Erythroblast (primary cell): ENCODE data around the gene CUX1.
A peak's percentile ranks its signal among the peaks of the same experiment; 100 is the strongest.

Experiments
- DNase-seq, 2 experiments: peaks; one replicate each; lab custom pipeline; 2025; lab: John Stamatoyannopoulos, UW
- GATA1 ChIP-seq: IDR thresholded peaks from 2 replicates; pipeline ENCODE4 v1.6.1; 2011; ENCODE audit warnings: low read depth, mild to moderate bottlenecking, control low read depth, low read length, moderate library complexity
- POLR2A ChIP-seq: IDR thresholded peaks from 2 replicates; pipeline ENCODE4 v1.6.1; 2011; ENCODE audit warnings: mild to moderate bottlenecking, low read length

CUX1 gene

GRCh38 chr7:102069931-102070629 lies 252.7 kb downstream of the CUX1 start:
- no peak for TF ChIP-seq GATA1
- no peak for TF ChIP-seq POLR2A

GRCh38 chr7:102072003-102072402 lies 254.6 kb downstream of the CUX1 start:
- DNase-seq = no peak
- TF ChIP-seq POLR2A = no peak

More at GRCh38 chr7:102069931-102070629, 252.7 kb downstream of the CUX1 start:
- no peak for DNase-seq

- TF ChIP-seq POLR2A = no peak
- no peak for TF ChIP-seq GATA1
- DNase-seq = no peak
These were observed 255.3 kb downstream of the CUX1 start for GRCh38 chr7:102072636-102073209.

GRCh38 chr7:102073931-102074880 lies 256.8 kb downstream of the CUX1 start:
- no peak for TF ChIP-seq POLR2A
- TF ChIP-seq GATA1 = no peak
- DNase-seq = no peak

- TF ChIP-seq POLR2A (no peak), GATA1 (no peak)
- DNase-seq = no peak
These were observed 257.7 kb downstream of the CUX1 start for GRCh38 chr7:102075126-102075525.

GRCh38 chr7:102075553-102076135 lies 258.2 kb downstream of the CUX1 start:
- DNase-seq = no peak
- TF ChIP-seq POLR2A = no peak
- no peak for TF ChIP-seq GATA1

- no peak for DNase-seq
- TF ChIP-seq GATA1 (no peak), POLR2A (no peak)
These were observed 259.7 kb downstream of the CUX1 start for GRCh38 chr7:102077081-102077480.

- peak; percentile 10 to 18 for DNase-seq
- TF ChIP-seq POLR2A (no peak), GATA1 (no peak)
These were observed 262.0 kb downstream of the CUX1 start for GRCh38 chr7:102079140-102080018.

GRCh38 chr7:102080019-102080433 lies 262.6 kb downstream of the CUX1 start:
- no peak for DNase-seq
- TF ChIP-seq GATA1 (no peak), POLR2A (no peak)

GRCh38 chr7:102080434-102081243 lies 263.2 kb downstream of the CUX1 start:
- DNase-seq = peak; percentile 86 to 93
- TF ChIP-seq POLR2A (no peak), GATA1 (no peak)

GRCh38 chr7:102081244-102081627 lies 263.8 kb downstream of the CUX1 start:
- no peak for TF ChIP-seq POLR2A
- no peak for TF ChIP-seq GATA1

GRCh38 chr7:102082693-102083368 lies 265.4 kb downstream of the CUX1 start:
- no peak for TF ChIP-seq GATA1
- TF ChIP-seq POLR2A = no peak
- DNase-seq = no peak

More at GRCh38 chr7:102081244-102081627, 263.8 kb downstream of the CUX1 start:
- peak; percentile 71 to 76 for DNase-seq
